T-helper 1 cell treated with Interleukin-12 subunit alpha and Interleukin-12 subunit beta and Interleukin-4 antibody, amounts not matched to agents 30 μg/mL and 1 μg/mL, for 36 hours (primary cell): ENCODE measurements around the gene CYB5D1.

Experiments
- H3K27ac Mint-ChIP-seq: one replicate; pipeline ENCODE4 v1.8.0; 2021; ENCODE audit warnings: mild to moderate bottlenecking, mixed read lengths
- H3K27me3 Mint-ChIP-seq: one replicate; pipeline ENCODE4 v1.8.0; 2021; ENCODE audit warnings: low read depth, mixed read lengths
- H3K36me3 Mint-ChIP-seq: one replicate; pipeline ENCODE4 v1.8.0; 2021; ENCODE audit warnings: low read depth, mixed read lengths
- H3K4me1 Mint-ChIP-seq: one replicate; pipeline ENCODE4 v1.8.0; 2021; ENCODE audit warnings: low read depth, mixed read lengths
- H3K4me3 Mint-ChIP-seq: one replicate; pipeline ENCODE4 v1.8.0; 2021; ENCODE audit warnings: mild to moderate bottlenecking, moderate library complexity, mixed read lengths
- H3K9me3 Mint-ChIP-seq: one replicate; pipeline ENCODE4 v1.8.0; 2021; ENCODE audit warnings: mixed read lengths

Gene CYB5D1

DNA sequence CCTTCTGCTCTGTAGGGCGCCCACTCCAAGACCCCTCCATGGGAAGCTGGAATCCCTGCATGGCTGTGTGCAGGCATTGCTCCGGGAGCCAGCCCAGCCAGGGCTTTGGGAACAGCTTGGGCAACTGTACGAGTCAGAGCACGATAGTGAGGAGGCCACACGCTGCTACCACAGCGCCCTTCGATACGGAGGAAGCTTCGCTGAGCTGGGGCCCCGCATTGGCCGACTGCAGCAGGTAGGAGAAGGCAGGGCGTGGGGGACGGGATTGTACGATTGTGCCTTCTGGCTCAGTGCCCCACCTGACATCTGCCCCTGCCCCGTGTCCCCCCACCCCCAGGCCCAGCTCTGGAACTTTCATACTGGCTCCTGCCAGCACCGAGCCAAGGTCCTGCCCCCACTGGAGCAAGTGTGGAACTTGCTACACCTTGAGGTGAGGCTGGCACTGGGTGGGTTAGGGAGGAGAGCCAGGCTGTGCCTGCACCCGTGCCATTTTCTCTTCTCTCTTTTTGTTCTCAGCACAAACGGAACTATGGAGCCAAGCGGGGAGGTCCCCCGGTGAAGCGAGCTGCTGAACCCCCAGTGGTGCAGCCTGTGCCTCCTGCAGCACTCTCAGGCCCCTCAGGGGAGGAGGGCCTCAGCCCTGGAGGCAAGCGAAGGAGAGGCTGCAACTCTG, 11.6 kb upstream of the CYB5D1 start:
- peaks cover 37% of the 10 kb centered on the region for H3K4me1 Mint-ChIP-seq
- H3K4me3 Mint-ChIP-seq: peak overlapping the region; percentile 25
- H3K36me3 Mint-ChIP-seq: peaks cover 15% of the 10 kb centered on the region

DNA sequence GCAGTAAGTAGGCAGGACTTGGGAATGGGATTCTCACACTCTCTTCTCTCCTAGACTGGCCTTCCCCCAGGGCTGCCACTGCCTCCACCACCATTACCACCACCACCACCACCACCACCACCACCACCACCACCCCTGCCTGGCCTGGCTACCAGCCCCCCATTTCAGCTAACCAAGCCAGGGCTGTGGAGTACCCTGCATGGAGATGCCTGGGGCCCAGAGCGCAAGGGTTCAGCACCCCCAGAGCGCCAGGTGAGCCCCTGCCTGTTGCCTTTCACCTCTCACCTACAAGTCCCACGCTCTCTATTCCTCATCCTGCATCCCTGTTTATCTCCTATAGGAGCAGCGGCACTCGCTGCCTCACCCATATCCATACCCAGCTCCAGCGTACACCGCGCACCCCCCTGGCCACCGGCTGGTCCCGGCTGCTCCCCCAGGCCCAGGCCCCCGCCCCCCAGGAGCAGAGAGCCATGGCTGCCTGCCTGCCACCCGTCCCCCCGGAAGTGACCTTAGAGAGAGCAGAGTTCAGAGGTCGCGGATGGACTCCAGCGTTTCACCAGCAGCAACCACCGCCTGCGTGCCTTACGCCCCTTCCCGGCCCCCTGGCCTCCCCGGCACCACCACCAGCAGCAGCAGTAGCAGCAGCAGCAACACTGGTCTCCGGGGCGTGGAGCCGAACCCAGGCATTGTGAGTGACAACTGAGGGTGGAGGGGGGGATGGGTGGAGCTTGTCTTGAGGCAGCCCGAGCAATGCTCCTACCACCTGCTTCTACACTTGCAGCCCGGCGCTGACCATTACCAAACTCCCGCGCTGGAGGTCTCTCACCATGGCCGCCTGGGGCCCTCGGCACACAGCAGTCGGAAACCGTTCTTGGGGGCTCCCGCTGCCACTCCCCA, 10.8 kb upstream of the CYB5D1 start:
- Mint-ChIP-seq H3K27me3 (no peaks in the 10 kb centered on the region), H3K4me3 (no peak overlapping the region), H3K4me1 (peaks cover 41% of the 10 kb centered on the region), H3K36me3 (peaks cover 17% of the 10 kb centered on the region), H3K27ac (no peak overlapping the region), H3K9me3 (no peaks in the 10 kb centered on the region)

More for the DNA sequence above, 11.6 kb upstream of the CYB5D1 start:
- H3K27me3 Mint-ChIP-seq: no peaks in the 10 kb centered on the region
- H3K27ac Mint-ChIP-seq: peak overlapping the region; percentile 67
- no peaks in the 10 kb centered on the region for H3K9me3 Mint-ChIP-seq

DNA sequence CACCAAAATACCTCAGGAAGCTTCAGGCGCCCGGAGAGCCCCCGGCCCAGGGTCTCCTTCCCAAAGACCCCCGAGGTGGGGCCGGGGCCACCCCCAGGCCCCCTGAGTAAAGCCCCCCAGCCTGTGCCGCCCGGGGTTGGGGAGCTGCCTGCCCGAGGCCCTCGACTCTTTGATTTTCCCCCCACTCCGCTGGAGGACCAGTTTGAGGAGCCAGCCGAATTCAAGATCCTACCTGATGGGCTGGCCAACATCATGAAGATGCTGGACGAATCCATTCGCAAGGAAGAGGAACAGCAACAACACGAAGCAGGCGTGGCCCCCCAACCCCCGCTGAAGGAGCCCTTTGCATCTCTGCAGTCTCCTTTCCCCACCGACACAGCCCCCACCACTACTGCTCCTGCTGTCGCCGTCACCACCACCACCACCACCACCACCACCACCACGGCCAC, 9.6 kb upstream of the CYB5D1 start:
- Mint-ChIP-seq H3K9me3 (no peaks in the 10 kb centered on the region), H3K4me1 (peaks cover 36% of the 10 kb centered on the region), H3K4me3 (no peak overlapping the region), H3K27ac (no peak overlapping the region), H3K36me3 (peaks cover 18% of the 10 kb centered on the region), H3K27me3 (no peaks in the 10 kb centered on the region)

DNA sequence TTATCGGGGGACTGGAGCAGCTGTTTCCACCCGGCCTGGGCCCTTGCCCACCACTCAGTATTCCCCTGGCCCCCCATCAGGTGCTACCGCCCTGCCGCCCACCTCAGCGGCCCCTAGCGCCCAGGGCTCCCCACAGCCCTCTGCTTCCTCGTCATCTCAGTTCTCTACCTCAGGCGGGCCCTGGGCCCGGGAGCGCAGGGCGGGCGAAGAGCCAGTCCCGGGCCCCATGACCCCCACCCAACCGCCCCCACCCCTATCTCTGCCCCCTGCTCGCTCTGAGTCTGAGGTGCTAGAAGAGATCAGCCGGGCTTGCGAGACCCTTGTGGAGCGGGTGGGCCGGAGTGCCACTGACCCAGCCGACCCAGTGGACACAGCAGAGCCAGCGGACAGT, 9.1 kb upstream of the CYB5D1 start:
- Mint-ChIP-seq H3K9me3 (no peaks in the 10 kb centered on the region), H3K27me3 (no peaks in the 10 kb centered on the region), H3K4me1 (peaks cover 33% of the 10 kb centered on the region), H3K27ac (no peak overlapping the region), H3K36me3 (peaks cover 18% of the 10 kb centered on the region), H3K4me3 (no peak overlapping the region)

DNA sequence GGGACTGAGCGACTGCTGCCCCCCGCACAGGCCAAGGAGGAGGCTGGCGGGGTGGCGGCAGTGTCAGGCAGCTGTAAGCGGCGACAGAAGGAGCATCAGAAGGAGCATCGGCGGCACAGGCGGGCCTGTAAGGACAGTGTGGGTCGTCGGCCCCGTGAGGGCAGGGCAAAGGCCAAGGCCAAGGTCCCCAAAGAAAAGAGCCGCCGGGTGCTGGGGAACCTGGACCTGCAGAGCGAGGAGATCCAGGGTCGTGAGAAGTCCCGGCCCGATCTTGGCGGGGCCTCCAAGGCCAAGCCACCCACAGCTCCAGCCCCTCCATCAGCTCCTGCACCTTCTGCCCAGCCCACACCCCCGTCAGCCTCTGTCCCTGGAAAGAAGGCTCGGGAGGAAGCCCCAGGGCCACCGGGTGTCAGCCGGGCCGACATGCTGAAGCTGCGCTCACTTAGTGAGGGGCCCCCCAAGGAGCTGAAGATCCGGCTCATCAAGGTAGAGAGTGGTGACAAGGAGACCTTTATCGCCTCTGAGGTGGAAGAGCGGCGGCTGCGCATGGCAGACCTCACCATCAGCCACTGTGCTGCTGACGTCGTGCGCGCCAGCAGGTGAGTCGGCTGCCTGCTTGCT, 8.6 kb upstream of the CYB5D1 start:
- Mint-ChIP-seq H3K9me3 (no peaks in the 10 kb centered on the region), H3K27me3 (no peaks in the 10 kb centered on the region), H3K4me3 (no peak overlapping the region), H3K4me1 (peaks cover 31% of the 10 kb centered on the region), H3K36me3 (peaks cover 18% of the 10 kb centered on the region), H3K27ac (no peak overlapping the region)

DNA sequence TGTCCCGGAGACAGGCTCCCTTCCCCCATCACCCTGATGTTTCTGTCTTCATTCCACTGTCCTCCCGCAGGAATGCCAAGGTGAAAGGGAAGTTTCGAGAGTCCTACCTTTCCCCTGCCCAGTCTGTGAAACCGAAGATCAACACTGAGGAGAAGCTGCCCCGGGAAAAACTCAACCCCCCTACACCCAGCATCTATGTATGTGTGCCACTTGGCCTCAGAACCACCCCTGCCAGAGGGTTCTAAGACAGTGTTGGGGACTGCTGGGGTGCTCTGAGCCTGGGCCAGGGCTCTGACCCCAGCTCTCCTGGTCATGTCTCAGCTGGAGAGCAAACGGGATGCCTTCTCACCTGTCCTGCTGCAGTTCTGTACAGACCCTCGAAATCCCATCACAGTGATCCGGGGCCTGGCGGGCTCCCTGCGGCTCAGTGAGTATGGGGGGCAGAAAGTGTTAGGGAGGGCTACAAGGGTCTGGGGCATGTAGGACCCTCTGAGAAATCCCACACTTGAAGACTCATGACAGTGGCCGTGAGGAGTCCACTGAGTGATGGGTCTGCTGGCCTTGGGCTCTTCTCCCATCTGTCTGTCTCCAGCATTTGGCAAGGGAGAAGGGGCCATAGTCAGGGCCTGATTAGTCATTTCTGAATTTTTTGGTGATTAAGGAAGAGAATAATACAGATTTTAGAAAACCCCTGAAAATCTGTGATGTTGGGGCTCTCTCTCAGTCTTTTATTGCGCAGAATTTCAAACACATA, 7.9 kb upstream of the CYB5D1 start:
- Mint-ChIP-seq H3K9me3 (no peaks in the 10 kb centered on the region), H3K4me3 (no peak overlapping the region), H3K27me3 (no peaks in the 10 kb centered on the region), H3K27ac (no peak overlapping the region), H3K36me3 (peaks cover 18% of the 10 kb centered on the region), H3K4me1 (peaks cover 27% of the 10 kb centered on the region)

DNA sequence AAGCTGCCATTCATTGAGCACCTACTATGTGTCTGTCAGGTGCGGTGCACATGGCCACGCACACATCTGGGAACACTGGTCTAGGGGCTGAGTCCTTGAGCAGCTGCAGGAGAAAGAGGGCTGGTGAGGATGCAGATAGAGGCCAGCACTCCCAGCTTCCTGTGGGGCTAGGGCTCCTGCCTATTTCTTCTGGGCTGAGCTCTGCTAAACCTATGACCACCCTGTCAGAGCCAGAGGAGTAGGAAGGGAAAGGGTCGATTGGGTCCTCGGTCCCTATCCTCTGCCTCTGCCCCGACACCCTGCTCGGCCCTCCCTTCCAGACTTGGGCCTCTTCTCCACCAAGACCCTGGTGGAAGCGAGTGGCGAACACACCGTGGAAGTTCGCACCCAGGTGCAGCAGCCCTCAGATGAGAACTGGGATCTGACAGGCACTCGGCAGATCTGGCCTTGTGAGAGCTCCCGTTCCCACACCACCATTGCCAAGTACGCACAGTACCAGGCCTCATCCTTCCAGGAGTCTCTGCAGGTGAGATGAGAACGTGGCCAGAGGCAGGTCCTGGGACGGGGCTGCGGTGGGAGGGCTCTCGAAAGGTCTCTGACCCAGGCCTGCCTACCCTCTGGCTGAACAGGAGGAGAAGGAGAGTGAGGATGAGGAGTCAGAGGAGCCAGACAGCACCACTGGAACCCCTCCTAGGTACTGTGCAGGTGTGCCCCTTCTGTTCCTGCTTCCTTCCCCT, 6.9 kb upstream of the CYB5D1 start:
- Mint-ChIP-seq H3K27me3 (no peaks in the 10 kb centered on the region), H3K36me3 (peaks cover 21% of the 10 kb centered on the region), H3K4me3 (peak overlapping the region; percentile 60), H3K9me3 (no peaks in the 10 kb centered on the region), H3K27ac (no peak overlapping the region), H3K4me1 (peaks cover 28% of the 10 kb centered on the region)

DNA sequence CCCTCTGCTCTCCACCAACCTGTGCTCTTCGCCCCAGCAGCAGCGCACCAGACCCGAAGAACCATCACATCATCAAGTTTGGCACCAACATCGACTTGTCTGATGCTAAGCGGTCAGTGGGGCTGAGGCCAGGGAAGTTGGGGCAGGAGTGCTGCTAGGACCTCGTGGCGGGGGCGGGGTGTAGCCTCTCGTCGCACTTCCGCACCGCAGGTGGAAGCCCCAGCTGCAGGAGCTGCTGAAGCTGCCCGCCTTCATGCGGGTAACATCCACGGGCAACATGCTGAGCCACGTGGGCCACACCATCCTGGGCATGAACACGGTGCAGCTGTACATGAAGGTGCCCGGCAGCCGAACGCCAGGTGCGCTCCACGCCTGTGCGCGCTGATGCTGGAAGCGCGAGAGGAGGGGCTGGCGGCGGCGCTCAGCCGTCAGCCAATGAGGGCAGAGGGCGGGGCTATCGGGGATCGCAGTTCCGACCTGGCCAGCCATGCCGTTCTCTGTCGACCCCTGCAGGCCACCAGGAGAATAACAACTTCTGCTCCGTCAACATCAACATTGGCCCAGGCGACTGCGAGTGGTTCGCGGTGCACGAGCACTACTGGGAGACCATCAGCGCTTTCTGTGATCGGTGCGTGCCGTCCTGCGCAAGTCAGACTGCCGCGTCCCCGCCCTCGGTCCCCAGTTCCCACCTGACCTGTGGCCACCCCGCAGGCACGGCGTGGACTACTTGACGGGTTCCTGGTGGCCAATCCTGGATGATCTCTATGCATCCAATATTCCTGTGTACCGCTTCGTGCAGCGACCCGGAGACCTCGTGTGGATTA, 6.2 kb upstream of the CYB5D1 start:
- peak overlapping the region; percentile 60 for H3K4me3 Mint-ChIP-seq
- H3K27ac Mint-ChIP-seq: no peak overlapping the region
- no peaks in the 10 kb centered on the region for H3K27me3 Mint-ChIP-seq
- peaks cover 17% of the 10 kb centered on the region for H3K36me3 Mint-ChIP-seq
- H3K4me1 Mint-ChIP-seq: peaks cover 31% of the 10 kb centered on the region
- no peaks in the 10 kb centered on the region for H3K9me3 Mint-ChIP-seq

DNA sequence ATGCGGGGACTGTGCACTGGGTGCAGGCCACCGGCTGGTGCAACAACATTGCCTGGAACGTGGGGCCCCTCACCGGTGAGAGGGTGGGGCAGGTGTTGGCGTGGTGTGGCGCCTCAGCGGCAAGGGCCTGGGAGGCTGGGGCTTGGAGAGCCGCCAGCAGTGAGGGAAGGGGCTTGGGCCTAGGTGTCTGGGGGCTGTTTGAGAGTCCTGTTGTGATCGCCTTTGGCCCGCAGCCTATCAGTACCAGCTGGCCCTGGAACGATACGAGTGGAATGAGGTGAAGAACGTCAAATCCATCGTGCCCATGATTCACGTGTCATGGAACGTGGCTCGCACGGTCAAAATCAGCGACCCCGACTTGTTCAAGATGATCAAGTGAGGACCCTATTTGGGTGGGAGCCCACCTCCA, 5.5 kb upstream of the CYB5D1 start:
- Mint-ChIP-seq H3K9me3 (no peaks in the 10 kb centered on the region), H3K36me3 (peaks cover 15% of the 10 kb centered on the region), H3K27ac (no peak overlapping the region), H3K4me1 (peaks cover 31% of the 10 kb centered on the region), H3K4me3 (no peak overlapping the region), H3K27me3 (no peaks in the 10 kb centered on the region)

DNA sequence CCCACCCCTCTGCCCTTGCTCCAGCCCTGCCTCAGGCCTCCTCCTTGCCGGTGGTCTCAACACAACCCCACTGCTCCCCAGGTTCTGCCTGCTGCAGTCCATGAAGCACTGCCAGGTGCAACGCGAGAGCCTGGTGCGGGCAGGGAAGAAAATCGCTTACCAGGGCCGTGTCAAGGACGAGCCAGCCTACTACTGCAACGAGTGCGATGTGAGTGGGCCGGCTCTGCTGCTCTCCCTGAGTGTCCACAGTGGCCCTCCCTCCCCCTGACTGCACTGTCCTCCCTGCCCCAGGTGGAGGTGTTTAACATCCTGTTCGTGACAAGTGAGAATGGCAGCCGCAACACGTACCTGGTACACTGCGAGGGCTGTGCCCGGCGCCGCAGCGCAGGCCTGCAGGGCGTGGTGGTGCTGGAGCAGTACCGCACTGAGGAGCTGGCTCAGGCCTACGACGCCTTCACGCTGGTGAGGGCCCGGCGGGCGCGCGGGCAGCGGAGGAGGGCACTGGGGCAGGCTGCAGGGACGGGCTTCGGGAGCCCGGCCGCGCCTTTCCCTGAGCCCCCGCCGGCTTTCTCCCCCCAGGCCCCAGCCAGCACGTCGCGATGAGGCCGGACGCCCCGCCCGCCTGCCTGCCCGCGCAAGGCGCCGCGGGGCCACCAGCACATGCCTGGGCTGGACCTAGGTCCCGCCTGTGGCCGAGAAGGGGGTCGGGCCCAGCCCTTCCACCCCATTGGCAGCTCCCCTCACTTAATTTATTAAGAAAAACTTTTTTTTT, 4.7 kb upstream of the CYB5D1 start:
- Mint-ChIP-seq H3K4me3 (no peak overlapping the region), H3K4me1 (peaks cover 31% of the 10 kb centered on the region), H3K36me3 (peaks cover 15% of the 10 kb centered on the region), H3K27ac (no peak overlapping the region), H3K9me3 (no peaks in the 10 kb centered on the region), H3K27me3 (no peaks in the 10 kb centered on the region)

DNA sequence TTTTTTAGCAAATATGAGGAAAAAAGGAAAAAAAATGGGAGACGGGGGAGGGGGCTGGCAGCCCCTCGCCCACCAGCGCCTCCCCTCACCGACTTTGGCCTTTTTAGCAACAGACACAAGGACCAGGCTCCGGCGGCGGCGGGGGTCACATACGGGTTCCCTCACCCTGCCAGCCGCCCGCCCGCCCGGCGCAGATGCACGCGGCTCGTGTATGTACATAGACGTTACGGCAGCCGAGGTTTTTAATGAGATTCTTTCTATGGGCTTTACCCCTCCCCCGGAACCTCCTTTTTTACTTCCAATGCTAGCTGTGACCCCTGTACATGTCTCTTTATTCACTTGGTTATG, 4.1 kb upstream of the CYB5D1 start:
- Mint-ChIP-seq H3K36me3 (peaks cover 11% of the 10 kb centered on the region), H3K9me3 (no peaks in the 10 kb centered on the region), H3K4me1 (peaks cover 33% of the 10 kb centered on the region), H3K27ac (no peak overlapping the region), H3K27me3 (no peaks in the 10 kb centered on the region), H3K4me3 (no peak overlapping the region)

DNA sequence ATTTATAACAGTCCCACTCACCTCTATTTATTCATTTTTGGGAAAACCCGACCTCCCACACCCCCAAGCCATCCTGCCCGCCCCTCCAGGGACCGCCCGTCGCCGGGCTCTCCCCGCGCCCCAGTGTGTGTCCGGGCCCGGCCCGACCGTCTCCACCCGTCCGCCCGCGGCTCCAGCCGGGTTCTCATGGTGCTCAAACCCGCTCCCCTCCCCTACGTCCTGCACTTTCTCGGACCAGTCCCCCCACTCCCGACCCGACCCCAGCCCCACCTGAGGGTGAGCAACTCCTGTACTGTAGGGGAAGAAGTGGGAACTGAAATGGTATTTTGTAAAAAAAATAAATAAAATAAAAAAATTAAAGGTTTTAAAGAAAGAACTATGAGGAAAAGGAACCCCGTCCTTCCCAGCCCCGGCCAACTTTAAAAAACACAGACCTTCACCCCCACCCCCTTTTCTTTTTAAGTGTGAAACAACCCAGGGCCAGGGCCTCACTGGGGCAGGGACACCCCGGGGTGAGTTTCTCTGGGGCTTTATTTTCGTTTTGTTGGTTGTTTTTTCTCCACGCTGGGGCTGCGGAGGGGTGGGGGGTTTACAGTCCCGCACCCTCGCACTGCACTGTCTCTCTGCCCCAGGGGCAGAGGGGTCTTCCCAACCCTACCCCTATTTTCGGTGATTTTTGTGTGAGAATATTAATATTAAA, 3.6 kb upstream of the CYB5D1 start:
- no peak overlapping the region for H3K4me3 Mint-ChIP-seq
- no peaks in the 10 kb centered on the region for H3K27me3 Mint-ChIP-seq
- H3K27ac Mint-ChIP-seq: no peak overlapping the region
- H3K9me3 Mint-ChIP-seq: no peaks in the 10 kb centered on the region
- peaks cover 37% of the 10 kb centered on the region for H3K4me1 Mint-ChIP-seq
- peaks cover 11% of the 10 kb centered on the region for H3K36me3 Mint-ChIP-seq
